Hindlimb muscle (tissue), 1 donor: ENCODE results near the gene NKAIN2. TPM values are rescaled to one million over a fixed set of nuclear protein-coding genes. Genes with fewer than 3 reads are reported as not detected.

Experiments
- DNase-seq: peaks from one replicate; pipeline ENCODE4 v3.0.0-alpha.2; 2013
- polyA plus RNA-seq: library from polyadenylated mRNA; unstranded; fragments of 120-200 nt; gene quantifications from one replicate; pipeline ENCODE4 v1.2.1, GENCODE V29; 2013; ENCODE audit not compliant: insufficient read length

NKAIN2 gene
- polyA plus RNA-seq, 1 donor = 5.2 TPM

DNA sequence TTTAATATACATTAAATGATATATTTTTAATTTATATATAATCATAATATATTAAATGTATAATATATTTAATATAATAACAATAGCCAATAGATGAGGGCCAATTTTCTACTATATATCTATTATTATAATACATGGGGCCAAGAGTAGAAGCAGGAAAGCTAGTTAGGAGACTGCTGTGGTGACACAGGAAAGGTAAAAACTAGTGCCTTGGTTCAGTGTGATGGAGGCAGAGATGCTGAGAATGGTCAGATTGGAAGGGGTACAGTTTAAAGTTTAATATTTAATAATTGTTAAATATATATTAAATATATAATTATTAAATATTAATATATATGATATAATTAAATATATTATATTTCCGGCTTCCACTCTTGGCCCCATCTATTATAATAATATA lies 1055.7 kb downstream of the NKAIN2 start:
- DNase-seq = no peak

DNA sequence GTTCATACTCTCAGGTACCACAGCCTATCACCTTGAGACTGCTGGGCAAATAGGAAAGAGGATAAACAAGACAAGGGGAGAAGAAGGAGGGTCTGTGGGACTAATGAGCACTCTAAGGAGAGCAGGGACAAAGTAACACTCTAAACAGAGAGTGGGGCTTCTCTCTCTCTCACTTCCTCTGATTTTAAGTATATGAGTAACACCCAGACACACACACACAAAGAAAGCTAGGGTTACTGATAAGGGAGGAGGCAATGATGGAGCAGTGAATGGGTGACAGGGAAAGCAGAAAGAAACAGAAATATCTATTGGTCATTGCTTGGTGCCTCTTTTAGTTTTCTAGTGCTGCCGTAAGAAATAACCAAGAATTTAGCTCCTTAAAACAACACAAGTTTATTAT lies 1062.4 kb downstream of the NKAIN2 start:
- no peak for DNase-seq

DNA sequence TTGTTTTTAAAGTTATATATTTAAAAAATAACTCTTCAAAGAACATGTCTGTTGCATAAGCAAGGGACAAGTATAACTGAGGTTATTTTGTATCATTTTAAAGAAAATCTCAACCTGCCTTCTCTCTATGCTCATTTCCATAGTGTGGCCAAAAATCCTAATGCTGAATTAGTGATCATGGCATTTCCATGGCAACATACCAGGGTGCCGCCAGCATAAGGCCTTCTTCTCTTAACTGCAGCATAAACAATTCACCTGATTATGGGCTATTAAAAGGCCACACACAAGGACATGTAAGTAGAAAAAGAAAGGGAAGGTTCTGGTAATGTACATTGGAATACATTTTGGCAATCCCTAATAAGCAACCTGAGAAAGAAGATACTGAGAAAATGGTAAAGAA lies 1063.5 kb downstream of the NKAIN2 start:
- DNase-seq = no peak

DNA sequence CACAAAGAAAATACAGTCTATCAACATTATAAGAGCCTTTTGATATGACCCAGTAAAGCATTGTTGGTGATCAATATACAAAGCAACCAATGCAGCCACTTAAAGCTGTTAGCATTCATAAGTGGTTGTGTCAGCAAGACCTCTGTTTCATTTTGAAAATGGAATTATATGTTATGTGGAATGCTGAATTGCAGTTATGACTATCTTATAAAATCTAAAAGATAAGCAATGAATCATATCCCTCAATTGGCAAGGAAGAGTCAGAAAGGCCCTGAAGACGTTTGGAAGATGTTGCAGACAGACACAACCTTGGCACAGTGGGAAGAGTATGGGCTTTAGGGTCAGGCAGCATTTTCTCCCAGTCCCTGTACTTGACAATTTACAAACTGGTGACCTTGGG lies 1064.8 kb downstream of the NKAIN2 start:
- DNase-seq = no peak

DNA sequence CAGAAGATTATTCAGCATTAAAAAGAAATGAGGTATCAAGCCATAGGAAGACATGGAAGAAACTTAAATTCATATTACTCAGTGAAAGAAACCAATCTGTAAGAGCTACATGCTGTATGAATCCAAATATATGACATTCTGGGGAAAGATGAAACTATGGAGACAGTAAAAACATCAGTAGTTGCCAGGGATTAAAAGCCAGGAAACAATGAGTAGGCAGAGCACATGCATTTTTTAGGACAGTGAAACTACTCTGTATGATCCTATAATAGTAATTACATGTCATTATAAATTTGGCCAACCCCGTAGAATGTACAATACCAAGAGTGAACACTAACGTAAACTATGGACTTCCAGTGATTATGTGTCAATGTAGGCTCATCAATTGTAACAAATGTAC lies 1065.8 kb downstream of the NKAIN2 start:
- peak; percentile 52 for DNase-seq

DNA sequence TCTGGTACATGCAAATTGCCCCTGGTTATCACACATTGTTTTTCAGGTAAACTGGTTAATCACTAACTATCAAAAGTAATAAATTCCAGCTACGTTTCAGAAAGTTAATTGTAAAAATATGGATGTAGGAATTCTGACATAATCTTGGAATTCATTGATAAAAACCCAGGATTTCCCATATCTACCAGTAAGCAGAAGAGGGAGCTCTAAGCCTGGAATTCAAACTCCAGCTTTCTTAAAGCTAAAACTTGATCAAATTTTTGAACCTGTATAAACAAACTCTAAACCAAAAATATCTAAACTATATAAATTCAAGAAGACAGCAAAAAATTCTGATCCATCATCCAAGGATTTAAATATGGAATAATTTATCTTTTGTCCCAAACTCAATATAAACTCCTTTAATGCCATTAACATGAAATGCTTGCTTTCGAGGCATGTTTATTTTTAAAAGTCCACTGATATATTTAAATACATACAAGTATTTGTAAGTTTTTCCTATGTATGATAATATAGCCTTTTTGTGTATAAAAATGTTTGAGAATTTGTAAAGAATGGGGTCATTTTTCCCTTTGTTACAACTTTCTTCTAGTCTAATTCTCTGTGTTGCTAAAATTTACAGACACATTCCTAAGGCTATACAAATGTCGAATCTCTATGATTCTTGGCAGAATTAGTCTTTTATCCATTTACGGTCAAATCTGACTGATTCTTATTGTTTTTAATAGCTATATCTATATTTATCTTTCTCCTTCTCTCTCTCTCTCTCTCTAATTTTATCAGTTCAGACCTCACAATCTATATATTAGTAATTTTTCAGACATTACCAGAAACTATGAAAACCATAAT lies 1067.2 kb downstream of the NKAIN2 start:
- DNase-seq = peak; percentile 34

DNA sequence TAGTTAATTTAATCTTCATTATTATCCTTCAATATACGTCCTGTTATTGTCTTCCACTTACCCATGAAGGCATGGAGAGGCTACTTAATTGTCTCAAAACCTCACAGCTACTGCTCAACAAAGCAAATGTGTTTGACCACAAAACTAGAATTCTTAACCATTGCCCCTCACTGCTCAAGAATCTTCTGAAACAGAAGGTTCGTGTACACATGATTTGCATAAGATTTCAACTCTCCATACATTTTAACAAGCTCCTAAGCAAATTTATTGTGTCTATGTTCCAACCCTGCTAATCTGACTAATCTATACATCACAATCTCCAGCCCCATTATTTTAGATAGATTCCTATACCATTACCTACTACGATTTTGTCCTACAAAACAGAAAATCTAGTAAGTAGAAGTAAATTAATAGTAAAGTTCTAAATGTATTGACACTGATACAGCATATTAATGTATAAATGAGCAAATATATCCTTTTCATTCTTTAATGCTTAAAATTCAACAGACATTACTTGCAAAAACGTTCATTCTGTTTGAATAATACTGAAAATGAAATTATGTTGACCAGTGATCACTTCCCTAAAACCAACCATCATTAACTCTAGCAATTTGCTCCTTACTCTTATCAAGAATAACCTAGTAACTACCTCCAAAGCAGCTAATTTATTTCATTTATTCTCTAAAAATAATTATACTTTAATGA lies 1068.8 kb downstream of the NKAIN2 start:
- no peak for DNase-seq

DNA sequence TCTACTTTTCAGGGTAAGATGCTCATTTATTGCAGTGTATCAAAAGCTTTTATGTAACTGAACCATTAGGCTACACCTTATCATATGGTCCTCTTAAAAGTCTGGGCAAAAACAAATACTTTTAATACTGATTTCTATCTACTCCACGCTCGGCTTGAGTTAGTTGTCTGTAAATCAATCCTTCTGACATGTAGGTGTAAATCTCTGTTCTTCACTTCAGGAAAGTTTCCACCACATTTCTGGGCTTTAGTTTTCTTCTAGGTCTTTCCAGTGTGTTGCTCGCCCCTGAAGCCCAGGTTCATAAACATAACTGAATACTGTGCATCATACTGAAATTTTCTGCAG lies 1069.4 kb downstream of the NKAIN2 start:
- DNase-seq = no peak

Other genes starting within 250 kb of the NKAIN2 start
- 189 TPM for gene TRDN, start 166.9 kb upstream of the NKAIN2 start, polyA plus RNA-seq